Measurements from ENCODE around the gene CPT2.
"Not testable (repeated sequence)": the region's sequence is repeated elsewhere in the genome, so short reads cannot be mapped to it uniquely, and the experiment has no call there.

The CPT2 gene

GRCh38 chr1:53180951-53181350 lies 15.7 kb upstream of the CPT2 start:
- H3K4me3 ChIP-seq (ENCODE audit: severe bottlenecking), result no peak overlapping the region
- H3K27me3 ChIP-seq (ENCODE audit: insufficient read depth, poor library complexity, severe bottlenecking), result no peaks in the 10 kb centered on the region
- no peak for DNase-seq (ENCODE audit: low spot score)
- H3K4me1 ChIP-seq (ENCODE audit: insufficient read depth, poor library complexity, severe bottlenecking), result peaks cover 4% of the 10 kb centered on the region
- no peaks in the 10 kb centered on the region for H3K9me3 ChIP-seq (ENCODE audit: severe bottlenecking)
- no peak overlapping the region for H3K27ac ChIP-seq (ENCODE audit: poor library complexity, severe bottlenecking)
- TF ChIP-seq, protein P1, sequence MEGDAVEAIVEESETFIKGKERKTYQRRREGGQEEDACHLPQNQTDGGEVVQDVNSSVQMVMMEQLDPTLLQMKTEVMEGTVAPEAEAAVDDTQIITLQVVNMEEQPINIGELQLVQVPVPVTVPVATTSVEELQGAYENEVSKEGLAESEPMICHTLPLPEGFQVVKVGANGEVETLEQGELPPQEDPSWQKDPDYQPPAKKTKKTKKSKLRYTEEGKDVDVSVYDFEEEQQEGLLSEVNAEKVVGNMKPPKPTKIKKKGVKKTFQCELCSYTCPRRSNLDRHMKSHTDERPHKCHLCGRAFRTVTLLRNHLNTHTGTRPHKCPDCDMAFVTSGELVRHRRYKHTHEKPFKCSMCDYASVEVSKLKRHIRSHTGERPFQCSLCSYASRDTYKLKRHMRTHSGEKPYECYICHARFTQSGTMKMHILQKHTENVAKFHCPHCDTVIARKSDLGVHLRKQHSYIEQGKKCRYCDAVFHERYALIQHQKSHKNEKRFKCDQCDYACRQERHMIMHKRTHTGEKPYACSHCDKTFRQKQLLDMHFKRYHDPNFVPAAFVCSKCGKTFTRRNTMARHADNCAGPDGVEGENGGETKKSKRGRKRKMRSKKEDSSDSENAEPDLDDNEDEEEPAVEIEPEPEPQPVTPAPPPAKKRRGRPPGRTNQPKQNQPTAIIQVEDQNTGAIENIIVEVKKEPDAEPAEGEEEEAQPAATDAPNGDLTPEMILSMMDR (IDR thresholded peaks at IDR 0.05; ENCODE audit: poor library complexity, severe bottlenecking), result no peak
- H3K36me3 ChIP-seq (ENCODE audit: low read depth), result no peaks in the 10 kb centered on the region
- ATAC-seq (ENCODE audit: low read depth), result no peak

DNA sequence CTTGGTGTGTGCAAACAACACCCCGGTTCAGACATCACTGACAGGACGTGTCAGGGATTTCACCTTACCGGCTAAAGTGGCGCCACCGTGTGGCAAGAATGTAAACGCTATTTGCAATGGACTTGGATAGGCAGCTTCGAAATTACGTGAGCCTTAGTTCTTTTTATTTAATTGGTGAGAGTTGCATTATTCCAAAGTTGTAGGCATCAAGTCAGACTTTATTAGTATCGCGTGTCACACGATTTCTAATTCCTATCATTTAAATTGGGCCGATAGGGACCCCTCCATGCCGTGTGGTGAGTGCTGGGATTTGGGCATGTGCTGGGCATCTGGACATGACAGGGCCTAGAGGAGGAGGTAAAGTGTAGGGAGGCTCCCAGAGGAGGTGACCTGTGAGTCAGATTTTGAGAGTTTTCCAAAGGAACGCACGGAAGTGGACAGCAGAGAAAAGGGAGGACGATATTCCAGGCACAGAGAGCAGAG lies 14.5 kb upstream of the CPT2 start:
- peak; percentile 64; the same call in 2 of the 3 replicates for ATAC-seq (ENCODE audit: low read depth)

DNA sequence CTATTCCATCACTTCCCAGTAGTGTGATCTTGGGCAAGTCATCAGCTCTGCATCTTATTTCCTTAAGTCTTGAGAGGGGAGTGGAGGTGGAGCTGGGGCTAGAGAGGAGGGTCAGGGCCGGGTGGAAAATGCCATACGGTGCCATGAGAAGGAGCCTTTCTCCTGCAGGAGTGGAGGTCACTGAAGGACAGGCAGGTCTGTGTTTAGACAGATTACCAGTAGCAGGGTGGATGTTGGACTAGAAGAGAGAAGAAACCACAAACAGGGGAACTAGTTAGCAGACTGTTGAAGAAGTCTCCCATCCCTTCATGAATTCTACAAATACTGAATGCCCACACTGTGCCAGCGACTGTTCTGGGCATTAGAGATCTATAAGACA lies 13.9 kb upstream of the CPT2 start:
- no peaks in the 10 kb centered on the region for H3K9me3 ChIP-seq (ENCODE audit: severe bottlenecking)
- H3K36me3 ChIP-seq (ENCODE audit: low read depth), result no peaks in the 10 kb centered on the region
- no peak overlapping the region for H3K4me3 ChIP-seq (ENCODE audit: severe bottlenecking)
- no peak for DNase-seq (ENCODE audit: low spot score)
- H3K4me1 ChIP-seq (ENCODE audit: insufficient read depth, poor library complexity, severe bottlenecking), result no peaks in the 10 kb centered on the region
- H3K27me3 ChIP-seq (ENCODE audit: insufficient read depth, poor library complexity, severe bottlenecking), result no peaks in the 10 kb centered on the region
- ATAC-seq (ENCODE audit: low read depth), result no peak
- TF ChIP-seq, protein P1 (IDR thresholded peaks at IDR 0.05; ENCODE audit: poor library complexity, severe bottlenecking), result no peak
- H3K27ac ChIP-seq (ENCODE audit: poor library complexity, severe bottlenecking), result no peak overlapping the region

More for the DNA sequence above, 14.5 kb upstream of the CPT2 start:
- no peak for DNase-seq (ENCODE audit: low spot score)
- Histone ChIP-seq H3K4me3 (ENCODE audit: severe bottlenecking) (no peak overlapping the region), H3K9me3 (ENCODE audit: severe bottlenecking) (no peaks in the 10 kb centered on the region), H3K27ac (ENCODE audit: poor library complexity, severe bottlenecking) (no peak overlapping the region), H3K4me1 (ENCODE audit: insufficient read depth, poor library complexity, severe bottlenecking) (no peaks in the 10 kb centered on the region), H3K36me3 (ENCODE audit: low read depth) (no peaks in the 10 kb centered on the region), H3K27me3 (ENCODE audit: insufficient read depth, poor library complexity, severe bottlenecking) (no peaks in the 10 kb centered on the region)
- TF ChIP-seq, protein P1 (IDR thresholded peaks at IDR 0.05; ENCODE audit: poor library complexity, severe bottlenecking), result peak; percentile 91

- ATAC-seq (ENCODE audit: low read depth), result no peak
- Histone ChIP-seq H3K36me3 (ENCODE audit: low read depth) (no peaks in the 10 kb centered on the region), H3K4me3 (ENCODE audit: severe bottlenecking) (no peak overlapping the region), H3K9me3 (ENCODE audit: severe bottlenecking) (no peaks in the 10 kb centered on the region), H3K27ac (ENCODE audit: poor library complexity, severe bottlenecking) (no peak overlapping the region), H3K4me1 (ENCODE audit: insufficient read depth, poor library complexity, severe bottlenecking) (no peaks in the 10 kb centered on the region), H3K27me3 (ENCODE audit: insufficient read depth, poor library complexity, severe bottlenecking) (no peaks in the 10 kb centered on the region)
- no peak for DNase-seq (ENCODE audit: low spot score)
- TF ChIP-seq, protein P1 (IDR thresholded peaks at IDR 0.05; ENCODE audit: poor library complexity, severe bottlenecking), result no peak
Measured at GRCh38 chr1:53183095-53183990, 13.3 kb upstream of the CPT2 start.

DNA sequence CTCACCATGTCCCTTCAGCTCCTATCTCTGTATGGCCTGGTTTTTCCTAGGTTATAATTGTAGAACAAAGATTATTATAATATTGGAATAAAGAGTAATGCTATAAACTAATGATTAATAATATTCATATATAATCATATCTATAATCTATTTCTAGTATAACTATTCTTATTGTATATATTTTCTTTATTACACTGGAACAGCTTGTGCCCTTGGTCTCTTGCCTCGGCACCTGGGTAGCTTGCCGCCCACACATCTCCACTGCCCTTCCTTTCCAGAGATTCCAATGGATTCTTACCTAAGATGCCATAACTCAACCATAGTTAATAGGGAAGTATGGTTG lies 10.7 kb upstream of the CPT2 start:
- not testable (repeated sequence) for DNase-seq (ENCODE audit: low spot score); ATAC-seq (ENCODE audit: low read depth); H3K27me3 ChIP-seq (ENCODE audit: insufficient read depth, poor library complexity, severe bottlenecking); H3K4me3 ChIP-seq (ENCODE audit: severe bottlenecking); H3K36me3 ChIP-seq (ENCODE audit: low read depth); H3K27ac ChIP-seq (ENCODE audit: poor library complexity, severe bottlenecking); H3K9me3 ChIP-seq (ENCODE audit: severe bottlenecking); H3K4me1 ChIP-seq (ENCODE audit: insufficient read depth, poor library complexity, severe bottlenecking)
- TF ChIP-seq, protein P1 (IDR thresholded peaks at IDR 0.05; ENCODE audit: poor library complexity, severe bottlenecking), result peak; percentile 69

Measured in RWPE2 (cell line).